Stomach smooth muscle (tissue), 2 donors: ENCODE data around the gene KCNG1.

Experiments
- H3K27ac ChIP-seq: one replicate; pipeline ENCODE4 v1.7.0; 2013; ENCODE audit warnings: mild to moderate bottlenecking, low read length, inconsistent platforms
- H3K27me3 ChIP-seq, 2 donors: one replicate each; pipeline ENCODE4 v1.7.0; 2013; ENCODE audit warnings: low read length in 2 of 2; ENCODE audit not compliant: insufficient read depth in 2 of 2, control insufficient read depth in 1 of 2
- H3K36me3 ChIP-seq, 2 donors: one replicate each; pipeline ENCODE4 v1.7.0; 2013; ENCODE audit warnings: low read length in 2 of 2; ENCODE audit not compliant: control insufficient read depth in 2 of 2, insufficient read depth in 2 of 2
- H3K4me1 ChIP-seq: one replicate; pipeline ENCODE4 v1.7.0; 2013; ENCODE audit warnings: low read length; ENCODE audit not compliant: control insufficient read depth, insufficient read depth
- H3K4me3 ChIP-seq, 2 donors: one replicate each; pipeline ENCODE4 v1.7.0; 2013; ENCODE audit warnings: low read length in 2 of 2
- H3K9ac ChIP-seq, 2 donors: one replicate each; pipeline ENCODE4 v1.7.0; 2013; ENCODE audit warnings: low read length in 2 of 2, mild to moderate bottlenecking in 1 of 2
- H3K9me3 ChIP-seq, 2 donors: one replicate each; pipeline ENCODE4 v1.7.0; 2013; ENCODE audit warnings: low read length in 2 of 2; ENCODE audit not compliant: control insufficient read depth in 2 of 2
- donor health status: healthy.
- donor health status: Pancreatic carcinoma.

The KCNG1 gene

DNA sequence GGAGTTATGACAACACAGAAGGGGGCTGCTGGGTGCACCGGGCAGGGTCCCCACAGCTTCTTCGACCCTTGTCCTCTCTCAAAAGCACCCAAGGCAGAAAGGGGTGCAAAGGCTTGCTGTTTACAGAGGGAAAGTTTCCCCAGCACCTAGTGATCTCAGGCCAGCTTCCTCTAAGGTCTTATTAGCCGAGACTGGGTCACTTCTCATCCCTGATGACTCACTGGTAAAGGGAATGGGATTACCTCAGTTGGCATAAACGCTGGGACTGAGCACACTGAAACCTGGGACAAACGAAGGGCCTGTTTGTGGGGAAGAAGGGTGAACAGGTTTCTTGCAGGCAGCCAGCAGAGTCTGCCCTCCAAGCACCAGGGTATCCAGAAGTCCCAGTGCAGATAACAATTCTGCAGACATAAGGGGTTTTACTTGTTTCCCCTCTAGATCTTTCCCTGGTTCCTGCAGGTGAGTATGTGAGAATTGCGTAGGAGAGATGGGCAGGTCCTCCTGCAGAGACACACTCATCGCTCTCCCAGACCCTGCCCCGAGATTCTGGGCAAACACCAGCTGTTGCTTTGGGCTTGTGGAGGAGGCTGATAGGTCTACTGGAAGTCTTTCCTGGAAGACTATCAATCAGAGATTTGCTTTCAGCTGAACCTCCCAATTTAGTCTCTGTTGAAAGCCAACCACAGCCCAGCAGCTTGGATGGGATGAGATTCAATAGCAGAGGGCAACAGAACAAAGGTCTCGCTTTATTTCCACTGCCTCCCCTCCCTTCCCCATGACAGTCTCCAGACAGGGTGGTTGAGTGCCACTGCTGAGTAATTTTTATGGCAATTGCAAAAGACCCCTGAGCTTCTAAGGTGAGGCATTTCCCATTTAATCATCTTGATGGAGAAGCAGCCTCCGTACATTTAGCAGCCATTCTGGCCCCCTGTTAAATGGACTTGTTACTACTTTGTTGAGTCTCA lies 25.7 kb downstream of the KCNG1 start:
- H3K27me3 ChIP-seq, result peaks cover 0 to 6% of the 10 kb centered on the region in 2 donors
- H3K4me3 ChIP-seq, result no peak overlapping the region
- H3K9me3 ChIP-seq, result no peaks in the 10 kb centered on the region
- no peaks in the 10 kb centered on the region for H3K4me1 ChIP-seq
- no peak overlapping the region for H3K9ac ChIP-seq
- no peak overlapping the region for H3K27ac ChIP-seq
- H3K36me3 ChIP-seq, result no peaks in the 10 kb centered on the region

DNA sequence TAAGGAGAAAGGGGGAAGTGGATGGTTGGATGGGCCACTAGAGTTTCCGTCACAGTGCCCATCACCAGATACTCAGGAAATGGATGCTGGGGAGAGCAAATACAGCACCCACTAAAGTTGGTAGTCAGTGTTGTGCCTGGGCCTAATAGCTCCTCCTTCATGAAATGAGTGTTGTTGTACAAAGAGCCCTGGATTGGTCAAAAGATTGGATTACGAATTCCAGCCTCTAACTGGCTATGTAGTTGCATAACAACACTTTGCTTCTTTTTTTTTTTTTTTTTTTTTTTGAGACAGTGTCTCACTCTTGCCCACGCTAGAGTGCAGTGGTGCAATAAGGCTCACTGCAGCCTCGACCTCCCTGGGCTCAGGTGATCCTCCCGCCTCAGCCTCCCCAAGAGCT lies 27.4 kb downstream of the KCNG1 start:
- Histone ChIP-seq H3K27me3 (peaks cover 0 to 6% of the 10 kb centered on the region in 2 donors), H3K9ac (no peak overlapping the region), H3K4me1 (no peaks in the 10 kb centered on the region), H3K27ac (no peak overlapping the region), H3K36me3 (no peaks in the 10 kb centered on the region), H3K9me3 (no peaks in the 10 kb centered on the region), H3K4me3 (no peak overlapping the region)

DNA sequence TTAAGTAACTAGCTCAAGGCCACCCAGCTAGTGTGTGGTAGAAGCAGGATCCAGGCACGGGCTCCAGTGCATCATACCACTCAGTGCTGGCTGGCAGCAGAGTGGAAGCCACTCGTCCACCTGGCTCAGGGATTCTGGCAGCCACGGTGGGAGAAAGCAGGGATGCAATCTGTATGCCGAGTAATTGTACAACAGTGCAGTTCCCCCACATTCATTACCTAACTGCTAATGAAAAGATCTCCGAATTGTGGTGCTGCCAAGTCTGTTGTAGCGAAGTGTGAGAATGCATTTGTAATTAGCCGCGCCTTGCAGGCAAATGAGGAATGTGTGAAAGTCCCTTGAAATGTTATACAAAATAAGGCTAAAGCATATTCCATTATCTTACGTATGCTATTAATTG lies 29.0 kb downstream of the KCNG1 start:
- Histone ChIP-seq H3K9me3 (no peaks in the 10 kb centered on the region), H3K4me3 (no peak overlapping the region), H3K9ac (no peak overlapping the region), H3K4me1 (no peaks in the 10 kb centered on the region), H3K27me3 (peaks cover 0 to 5% of the 10 kb centered on the region in 2 donors), H3K36me3 (no peaks in the 10 kb centered on the region), H3K27ac (no peak overlapping the region)

DNA sequence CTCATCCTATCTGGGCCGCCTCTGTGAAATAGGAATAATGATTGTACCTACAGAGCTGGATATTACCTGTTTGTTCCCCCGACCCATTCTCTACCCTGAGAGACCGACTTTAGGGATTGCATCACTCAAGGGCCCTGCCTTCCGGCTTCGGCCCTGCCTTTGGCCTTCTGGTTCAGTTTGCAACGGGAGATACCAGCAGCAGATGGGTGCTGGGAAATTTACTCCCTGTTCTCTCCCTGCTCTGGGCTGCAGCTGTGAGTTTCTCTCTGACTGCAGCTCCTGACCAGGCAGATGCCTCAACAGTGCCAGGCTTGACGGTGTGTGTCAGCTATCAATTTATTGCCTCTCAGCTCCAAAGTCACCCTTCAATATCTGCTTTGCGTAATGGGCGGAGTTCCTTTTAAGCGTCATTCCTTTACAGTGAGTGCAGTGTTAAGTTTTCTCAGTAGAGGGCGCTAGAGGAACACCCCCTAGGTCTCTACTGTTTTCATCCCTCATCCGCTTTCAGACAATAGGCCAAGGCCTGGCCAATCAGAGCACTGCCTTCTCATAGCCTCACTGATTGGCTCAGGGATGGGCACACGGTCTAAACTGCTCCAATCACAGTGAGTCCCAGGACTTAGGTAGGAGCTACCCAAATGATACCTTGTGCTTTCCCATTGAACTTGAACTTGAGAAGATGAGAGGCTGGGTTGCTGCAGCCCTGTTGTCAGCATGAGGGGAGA lies 30.0 kb downstream of the KCNG1 start:
- Histone ChIP-seq H3K9ac (no peak overlapping the region), H3K27ac (no peak overlapping the region), H3K9me3 (no peaks in the 10 kb centered on the region), H3K27me3 (peaks cover 0 to 4% of the 10 kb centered on the region in 2 donors), H3K4me1 (no peaks in the 10 kb centered on the region), H3K36me3 (no peaks in the 10 kb centered on the region), H3K4me3 (no peak overlapping the region)

GRCh38 chr20:50992336-50992732 lies 30.6 kb downstream of the KCNG1 start:
- Histone ChIP-seq H3K27ac (no peak overlapping the region), H3K9ac (no peak overlapping the region), H3K9me3 (no peaks in the 10 kb centered on the region), H3K4me1 (no peaks in the 10 kb centered on the region), H3K36me3 (no peaks in the 10 kb centered on the region), H3K27me3 (peaks cover 0 to 4% of the 10 kb centered on the region in 2 donors), H3K4me3 (no peak overlapping the region)

- no peaks in the 10 kb centered on the region for H3K36me3 ChIP-seq
- no peaks in the 10 kb centered on the region for H3K4me1 ChIP-seq
- H3K9ac ChIP-seq, result no peak overlapping the region
- no peaks in the 10 kb centered on the region for H3K9me3 ChIP-seq
- peaks cover 0 to 4% of the 10 kb centered on the region in 2 donors for H3K27me3 ChIP-seq
- H3K4me3 ChIP-seq, result no peak overlapping the region
- H3K27ac ChIP-seq, result no peak overlapping the region
These were observed 31.8 kb downstream of the KCNG1 start for GRCh38 chr20:50991076-50991475.

DNA sequence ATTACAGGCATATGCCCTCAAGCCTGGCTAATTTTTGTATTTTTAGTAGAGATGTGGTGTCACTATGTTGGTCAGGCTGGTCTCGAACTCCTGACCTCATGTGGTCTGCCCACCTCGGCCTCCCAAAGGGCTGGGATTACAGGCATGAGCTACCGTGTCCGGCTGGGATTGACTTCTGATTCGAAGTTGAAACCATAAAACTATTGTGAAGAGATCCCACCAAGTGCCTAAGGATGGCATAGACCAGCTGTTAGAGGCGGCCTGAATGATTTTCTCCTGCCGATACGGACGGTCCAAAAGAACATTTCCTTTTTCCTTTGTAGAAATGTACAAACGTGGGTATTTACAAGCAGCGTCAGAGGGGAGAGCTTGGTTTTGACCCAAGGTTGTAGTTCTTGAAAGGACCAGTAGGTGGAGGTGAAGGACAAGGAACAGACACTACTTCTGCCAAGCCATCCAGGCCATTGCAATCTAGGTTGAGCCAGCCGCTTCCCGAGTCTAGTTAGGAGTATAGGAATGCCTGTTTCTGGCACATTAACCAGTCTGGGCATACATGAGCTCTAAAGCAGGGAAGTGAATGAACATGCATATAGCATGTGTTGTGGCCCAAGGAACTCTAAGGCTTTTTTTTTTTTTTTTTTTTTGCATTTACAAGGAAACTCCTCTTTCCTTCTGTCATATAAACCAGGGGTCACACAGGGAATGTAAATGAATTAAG lies 35.3 kb downstream of the KCNG1 start:
- H3K27me3 ChIP-seq, result peaks cover 0 to 3% of the 10 kb centered on the region in 2 donors
- no peak overlapping the region for H3K27ac ChIP-seq
- H3K36me3 ChIP-seq, result no peaks in the 10 kb centered on the region
- no peaks in the 10 kb centered on the region for H3K9me3 ChIP-seq
- H3K4me1 ChIP-seq, result no peaks in the 10 kb centered on the region
- H3K9ac ChIP-seq, result peak overlapping the region in 1 of 2 donors; percentile 47
- H3K4me3 ChIP-seq, result no peak overlapping the region

GRCh38 chr20:50983321-50983720 lies 39.6 kb downstream of the KCNG1 start:
- H3K9ac ChIP-seq, result no peak overlapping the region
- H3K36me3 ChIP-seq, result no peaks in the 10 kb centered on the region
- H3K27me3 ChIP-seq, result peaks cover 3 to 5% of the 10 kb centered on the region in 2 donors
- peaks cover 6% of the 10 kb centered on the region for H3K4me1 ChIP-seq
- no peaks in the 10 kb centered on the region for H3K9me3 ChIP-seq
- H3K4me3 ChIP-seq, result no peak overlapping the region
- no peak overlapping the region for H3K27ac ChIP-seq

- H3K4me3 ChIP-seq, result no peak overlapping the region
- H3K9me3 ChIP-seq, result no peaks in the 10 kb centered on the region
- H3K9ac ChIP-seq, result no peak overlapping the region
- peaks cover 5 to 6% of the 10 kb centered on the region in 2 donors for H3K27me3 ChIP-seq
- peaks cover 6% of the 10 kb centered on the region for H3K4me1 ChIP-seq
- H3K27ac ChIP-seq, result no peak overlapping the region
- no peaks in the 10 kb centered on the region for H3K36me3 ChIP-seq
These were observed 40.5 kb downstream of the KCNG1 start for GRCh38 chr20:50982363-50982762.

GRCh38 chr20:50981714-50982048 lies 41.2 kb downstream of the KCNG1 start:
- H3K27me3 ChIP-seq, result peaks cover 5 to 6% of the 10 kb centered on the region in 2 donors

More at GRCh38 chr20:50981714-50982048, 41.2 kb downstream of the KCNG1 start:
- no peak overlapping the region for H3K27ac ChIP-seq
- no peak overlapping the region for H3K4me3 ChIP-seq
- H3K36me3 ChIP-seq, result no peaks in the 10 kb centered on the region
- H3K9ac ChIP-seq, result no peak overlapping the region
- peaks cover 6% of the 10 kb centered on the region for H3K4me1 ChIP-seq
- H3K9me3 ChIP-seq, result no peaks in the 10 kb centered on the region
